ENCODE results near the gene SIRT2.

GRCh38 chr19:38877781-38878574 lies 21.4 kb downstream of the SIRT2 start, which contains the start of gene RINL:
- TF ChIP-seq CTCF (IDR thresholded peaks at IDR 0.05), result no peak
- TF ChIP-seq EZH2 (IDR thresholded peaks at IDR 0.05; ENCODE audit: borderline replicate concordance, insufficient read depth, low read depth, low read length, poor library complexity, severe bottlenecking), result no peak
